C4-2B (cell line): ENCODE data around the gene MAP3K12.

ENCODE experiments used
- CTCF ChIP-seq: fragments of 450-650 bp; conservative IDR thresholded peaks from 2 replicates; pipeline ENCODE4 v1.5.1; 2017; ENCODE audit warnings: mild to moderate bottlenecking
- ZFX ChIP-seq: fragments of 450-650 bp; IDR thresholded peaks from 2 replicates; pipeline ENCODE4 v1.6.1; 2017

DNA sequence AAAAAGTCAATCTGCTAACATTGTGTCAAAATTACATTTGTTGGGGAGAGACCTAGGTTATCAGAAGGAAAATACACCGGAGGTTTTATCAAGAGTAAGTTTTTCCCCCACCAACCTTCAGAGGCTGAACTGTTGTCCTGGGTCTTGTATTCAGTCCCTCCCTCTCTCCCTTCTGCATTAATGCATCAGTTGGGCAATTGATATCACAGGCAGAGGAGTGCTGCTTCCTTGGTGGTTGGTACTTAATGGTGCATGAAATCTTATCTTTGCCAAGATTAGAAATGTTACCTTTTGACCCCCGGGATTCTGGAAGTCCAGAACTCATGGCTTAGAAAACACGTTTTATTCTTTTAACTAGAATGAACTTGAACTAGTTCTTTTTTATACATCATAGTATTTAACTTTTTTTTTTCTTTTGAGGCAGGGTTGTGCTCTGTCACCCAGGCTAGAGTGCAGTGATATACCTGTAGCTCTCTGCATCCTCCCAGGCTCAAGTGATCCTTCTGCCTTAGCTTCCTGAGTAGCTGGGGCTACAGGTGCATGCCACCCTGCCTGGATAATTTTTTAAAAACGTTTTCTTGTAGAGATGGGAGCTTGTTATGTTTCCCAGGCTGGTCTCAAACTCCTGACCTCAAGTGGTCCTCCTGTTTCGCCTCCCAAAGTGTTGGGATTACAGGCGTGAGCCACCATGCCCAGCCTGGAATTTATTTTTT is 42.4 kb downstream of the MAP3K12 start:
- TF ChIP-seq CTCF (no peak), ZFX (no peak)
